Ishikawa (cell line): ENCODE results near the gene SHKBP1.

ENCODE experiments used
- EP300 ChIP-seq: IDR thresholded peaks from 2 replicates; pipeline ENCODE4 v1.6.1; 2012; ENCODE audit warnings: borderline replicate concordance
- RAD21 ChIP-seq: IDR thresholded peaks from 2 replicates; pipeline ENCODE4 v1.6.1; 2012; ENCODE audit warnings: low read depth
- YY1 ChIP-seq: IDR thresholded peaks from 2 replicates; pipeline ENCODE4 v1.6.1; 2012; ENCODE audit warnings: low read depth
- TF ChIP-seq, protein P1 (sequence below): IDR thresholded peaks from 2 replicates; pipeline ENCODE4 v1.6.1; 2012

DNA sequence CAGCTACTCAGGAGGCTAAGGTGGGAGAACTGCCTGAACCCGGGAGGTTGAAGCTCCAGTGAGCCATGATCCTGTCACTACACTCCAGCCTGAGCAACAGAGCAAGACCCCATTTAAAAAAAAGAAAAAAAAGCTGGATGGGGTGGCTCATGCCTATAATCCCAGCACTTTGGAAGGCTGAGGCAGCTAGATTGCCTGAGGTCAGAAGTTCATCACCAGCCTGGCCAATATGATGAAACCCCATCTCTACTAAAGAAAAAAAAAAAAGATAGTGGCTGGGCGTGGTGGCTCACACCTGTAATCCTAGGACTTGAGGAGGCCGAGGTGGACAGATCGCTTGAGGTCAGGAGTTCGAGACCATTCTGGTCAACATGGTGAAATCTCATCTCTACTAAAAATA lies 39.5 kb downstream of the SHKBP1 start:
- TF ChIP-seq, protein P1, sequence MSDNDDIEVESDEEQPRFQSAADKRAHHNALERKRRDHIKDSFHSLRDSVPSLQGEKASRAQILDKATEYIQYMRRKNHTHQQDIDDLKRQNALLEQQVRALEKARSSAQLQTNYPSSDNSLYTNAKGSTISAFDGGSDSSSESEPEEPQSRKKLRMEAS, result no peak
- TF ChIP-seq EP300 (no peak), RAD21 (no peak), YY1 (no peak)
